Tibial artery (tissue), 4 donors: ENCODE results near the gene TNFRSF11A.

Experiments
- DNase-seq, 2 donors: peaks; one replicate each; pipeline ENCODE4 v3.0.0-alpha.2; 2019
- H3K27ac ChIP-seq, 2 donors: fragments of 200-600 bp; sonication (generic) in 1 of 2; 1 replicate in 1 of 2; 2 replicates in 1 of 2; pipeline ENCODE4 v1.5.1; 2018 to 2019; ENCODE audit warnings: mild to moderate bottlenecking in 1 of 2
- H3K27me3 ChIP-seq, 2 donors: fragments of 200-600 bp; sonication (generic) in 1 of 2; one replicate each; pipeline versions ENCODE4 v1.5.1 to v1.6.0; 2016 to 2019
- H3K36me3 ChIP-seq, 3 donors: fragments of 200-600 bp; sonication (generic) in 2 of 3; one replicate each; pipeline ENCODE4 v1.5.1; 2016 to 2019; ENCODE audit warnings: mild to moderate bottlenecking in 2 of 3
- H3K4me1 ChIP-seq, 4 donors: fragments of 200-600 bp; sonication (generic) in 2 of 4; 1 replicate in 3 of 4; 2 replicates in 1 of 4; pipeline ENCODE4 v1.5.1; 2016 to 2019
- H3K4me3 ChIP-seq, 2 donors: fragments of 200-600 bp; sonication (generic) in 1 of 2; 1 replicate in 1 of 2; 2 replicates in 1 of 2; pipeline ENCODE4 v1.5.1; 2018 to 2019; ENCODE audit warnings: mild to moderate bottlenecking in 2 of 2
- H3K9me3 ChIP-seq, 3 donors: fragments of 200-600 bp; sonication (generic) in 1 of 3; one replicate each; pipeline ENCODE4 v1.5.1; 2016 to 2019
- CTCF ChIP-seq, 2 experiments: fragments of 200-600 bp in 1 of 2; fragments of 450-650 bp in 1 of 2; IDR thresholded peaks; one replicate each; pipeline ENCODE4 v1.5.1; 2017 to 2019; ENCODE audit warnings: antibody characterized with exemption in 2 of 2, mild to moderate bottlenecking in 1 of 2, moderate library complexity in 1 of 2
- intact Hi-C: fragments of 100-400 bp; cut with DNase I; formaldehyde crosslinking; loops from one replicate; pipeline ENCODE4 v1.15.0; 2023; ENCODE audit warnings: low total_unique reads

TNFRSF11A gene

GRCh38 chr18:62288665-62289008, 36.5 kb upstream of the TNFRSF11A start:
- H3K36me3 ChIP-seq = peaks cover 27 to 30% (median 29%) of the 10 kb centered on the region in 3 donors
- H3K9me3 ChIP-seq = no peaks in the 10 kb centered on the region
- intact Hi-C loops = loop anchor here (10.0 kb wide), 1 partner anchor 116 kb away; no protein-coding TSS in a partner anchor

DNA sequence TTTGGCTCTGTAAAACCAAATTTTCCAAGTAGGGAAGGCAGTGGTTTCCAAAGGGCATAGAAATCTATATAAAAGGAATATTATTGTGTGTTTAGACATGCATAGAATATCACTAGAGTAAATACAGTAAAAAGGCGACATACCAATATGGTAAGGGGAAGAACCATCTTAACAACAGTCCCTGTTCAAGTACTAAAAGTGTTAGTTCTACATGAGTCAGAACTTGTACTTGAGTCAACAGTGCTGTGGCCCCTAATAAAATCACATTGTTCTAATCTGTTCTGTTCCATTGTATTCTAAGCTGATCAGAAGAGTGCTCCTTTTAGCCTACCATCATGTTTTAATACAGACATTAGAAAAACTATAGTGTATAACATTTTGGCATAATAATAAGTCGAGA, 36.1 kb upstream of the TNFRSF11A start:
- peaks cover 0 to 9% (median 2%) of the 10 kb centered on the region in 4 donors for H3K4me1 ChIP-seq
- H3K27me3 ChIP-seq = no peaks in the 10 kb centered on the region
- H3K36me3 ChIP-seq = peaks cover 27 to 30% (median 27%) of the 10 kb centered on the region in 3 donors
- intact Hi-C loops = loop anchor here (10.0 kb wide), 1 partner anchor 116 kb away; no protein-coding TSS in a partner anchor
- TF ChIP-seq CTCF (IDR thresholded peaks at IDR 0.05) = no peak
- H3K9me3 ChIP-seq = no peaks in the 10 kb centered on the region
- H3K4me3 ChIP-seq = no peak overlapping the region
- H3K27ac ChIP-seq = no peak overlapping the region
- DNase-seq = no peak

More at GRCh38 chr18:62288665-62289008, 36.5 kb upstream of the TNFRSF11A start:
- no peak for DNase-seq
- Histone ChIP-seq H3K4me1 (peaks cover 0 to 9% (median 2%) of the 10 kb centered on the region in 4 donors), H3K27me3 (no peaks in the 10 kb centered on the region), H3K27ac (no peak overlapping the region), H3K4me3 (no peak overlapping the region)
- TF ChIP-seq CTCF (IDR thresholded peaks at IDR 0.05) = no peak

DNA sequence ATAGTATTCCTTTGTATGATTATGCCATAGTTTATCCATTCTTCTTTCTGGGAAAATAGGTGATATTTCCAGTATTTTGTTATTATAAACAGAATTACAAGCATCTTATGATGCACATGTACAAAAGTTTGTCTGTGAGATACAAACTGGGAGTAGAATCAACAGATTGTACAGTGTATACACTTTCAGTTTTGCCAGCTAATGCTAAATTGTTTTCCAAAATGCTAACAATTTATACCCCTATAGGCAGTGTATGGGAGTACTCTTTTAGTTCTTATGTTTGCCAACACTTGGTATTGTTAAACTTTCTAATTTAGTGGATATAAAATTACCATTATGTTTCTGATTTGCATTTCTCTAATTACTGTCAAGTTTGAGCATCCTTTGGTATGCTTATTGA, 31.0 kb upstream of the TNFRSF11A start:
- no peaks in the 10 kb centered on the region for H3K4me1 ChIP-seq
- H3K36me3 ChIP-seq = peaks cover 25 to 32% (median 27%) of the 10 kb centered on the region in 3 donors
- no peak for TF ChIP-seq CTCF (IDR thresholded peaks at IDR 0.05)
- H3K27ac ChIP-seq = no peak overlapping the region
- DNase-seq = no peak
- no peaks in the 10 kb centered on the region for H3K9me3 ChIP-seq
- H3K4me3 ChIP-seq = no peak overlapping the region
- intact Hi-C loops = no loop called here
- no peaks in the 10 kb centered on the region for H3K27me3 ChIP-seq

- Histone ChIP-seq H3K9me3 (no peaks in the 10 kb centered on the region), H3K36me3 (peaks cover 26 to 60% (median 51%) of the 10 kb centered on the region in 3 donors), H3K27me3 (no peaks in the 10 kb centered on the region), H3K4me1 (no peaks in the 10 kb centered on the region), H3K27ac (no peak overlapping the region), H3K4me3 (no peak overlapping the region)
- TF ChIP-seq CTCF (IDR thresholded peaks at IDR 0.05) = no peak
- no peak for DNase-seq
- intact Hi-C loops = no loop called here
These were observed 24.6 kb upstream of the TNFRSF11A start for GRCh38 chr18:62300359-62300963.

DNA sequence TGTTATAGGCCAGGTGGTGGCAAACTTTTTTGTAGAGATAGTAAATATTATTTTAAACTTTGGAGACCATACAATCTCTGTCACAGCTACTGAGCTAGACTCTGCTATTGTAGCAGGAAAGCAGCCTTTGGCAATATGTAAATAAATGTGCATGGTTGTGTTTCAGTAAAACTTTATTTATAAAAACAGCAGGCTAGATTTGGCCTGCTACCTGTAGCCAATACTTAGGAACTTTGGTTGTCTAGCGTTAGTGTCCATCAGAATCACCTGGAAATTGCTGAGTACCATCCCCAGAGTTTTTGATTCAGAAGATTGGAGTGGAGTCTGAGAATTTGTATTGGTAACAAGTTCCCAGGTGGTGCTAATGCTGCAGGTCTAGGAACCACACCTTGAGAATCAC, 23.8 kb upstream of the TNFRSF11A start:
- intact Hi-C loops = no loop called here
- Histone ChIP-seq H3K27me3 (no peaks in the 10 kb centered on the region), H3K36me3 (peaks cover 26 to 61% (median 51%) of the 10 kb centered on the region in 3 donors), H3K9me3 (no peaks in the 10 kb centered on the region), H3K4me3 (no peak overlapping the region), H3K27ac (no peak overlapping the region), H3K4me1 (no peaks in the 10 kb centered on the region)
- no peak for TF ChIP-seq CTCF (IDR thresholded peaks at IDR 0.05)
- no peak for DNase-seq
